ENCODE data around the gene HIBADH.

Gene HIBADH

DNA sequence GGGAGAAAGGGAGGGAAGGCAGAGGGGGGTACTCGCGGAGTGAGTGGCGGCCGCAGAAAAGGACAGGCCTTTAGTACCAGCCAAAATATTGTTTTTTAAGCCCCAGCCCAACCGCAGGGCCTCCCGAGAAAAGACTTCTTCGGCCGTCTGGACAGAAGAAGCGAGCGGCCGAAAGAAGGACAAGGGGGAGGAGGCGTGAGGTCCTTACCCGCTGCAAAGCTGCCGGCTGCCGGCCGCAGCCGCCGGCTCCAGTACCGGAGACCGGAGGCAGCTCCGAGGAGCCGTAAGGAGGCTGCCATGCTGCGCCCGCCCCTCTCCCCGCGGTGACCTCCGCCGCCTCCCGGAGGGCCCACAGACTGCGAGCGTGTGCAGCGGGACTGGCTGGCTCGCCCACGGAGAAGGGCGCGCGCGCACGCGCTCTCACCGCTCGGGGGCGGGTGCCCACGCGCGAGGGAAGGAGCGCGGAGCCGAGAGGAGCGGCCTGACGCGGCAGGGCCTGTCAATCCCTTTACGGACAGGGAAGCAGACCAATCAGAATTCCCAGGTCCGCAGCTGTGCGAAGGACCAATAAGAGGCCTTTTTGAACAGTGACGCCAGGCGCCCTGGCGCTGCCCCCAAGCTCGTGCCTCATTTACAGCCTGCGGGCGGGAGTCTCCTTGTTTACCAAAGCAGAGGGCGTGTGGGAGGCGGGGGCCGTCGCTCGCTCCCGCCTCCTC, at the start of gene HIBADH:
HIBADH (minus strand) TSS at position 394 of the 716 bp plus-strand sequence; CDS start at position 299, 95 bp downstream.
- H3K36me3 ChIP-seq (ENCODE audit: control insufficient read depth, insufficient read depth, low read length): no peaks in the 10 kb centered on the region
- peaks cover 6% of the 10 kb centered on the region for H3K4me1 ChIP-seq (ENCODE audit: control insufficient read depth, insufficient read depth, low read length)
- peak within 1 kb of the TSS; percentile 92 for H3K27ac ChIP-seq (ENCODE audit: low read depth, low read length)
- peak within 1 kb of the TSS; percentile 87 for H3K4me3 ChIP-seq (ENCODE audit: low read length)
- peak within 1 kb of the TSS; percentile 76 for H3K9ac ChIP-seq (ENCODE audit: low read length)
- no peaks in the 10 kb centered on the region for H3K27me3 ChIP-seq (ENCODE audit: control insufficient read depth, insufficient read depth, low read length)

DNA sequence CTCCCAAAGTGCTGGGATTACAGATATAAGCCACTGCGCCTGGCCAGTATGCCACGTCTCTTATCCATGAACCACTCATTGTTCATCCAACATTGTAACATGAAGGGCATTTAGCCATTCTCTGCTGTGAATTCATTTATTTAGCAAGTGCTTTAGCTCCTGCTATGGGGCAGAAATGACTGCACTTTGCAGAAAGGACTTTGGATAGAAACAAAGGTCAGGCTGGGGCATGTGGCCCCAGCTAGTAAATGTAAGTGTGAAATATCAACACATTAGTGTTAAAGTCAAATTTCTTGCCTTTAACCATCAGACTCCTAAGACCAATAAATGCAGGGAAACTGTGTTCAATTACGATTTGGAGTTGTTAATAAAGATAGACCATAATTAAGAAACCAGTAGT, 49.5 kb upstream of the HIBADH start:
- H3K36me3 ChIP-seq (ENCODE audit: control insufficient read depth, insufficient read depth, low read length): no peaks in the 10 kb centered on the region
- no peak overlapping the region for H3K27ac ChIP-seq (ENCODE audit: low read depth, low read length)
- H3K27me3 ChIP-seq (ENCODE audit: control insufficient read depth, insufficient read depth, low read length): no peaks in the 10 kb centered on the region
- no peak overlapping the region for H3K4me3 ChIP-seq (ENCODE audit: low read length)
- H3K4me1 ChIP-seq (ENCODE audit: control insufficient read depth, insufficient read depth, low read length): no peaks in the 10 kb centered on the region
- H3K9ac ChIP-seq (ENCODE audit: low read length): no peak overlapping the region

DNA sequence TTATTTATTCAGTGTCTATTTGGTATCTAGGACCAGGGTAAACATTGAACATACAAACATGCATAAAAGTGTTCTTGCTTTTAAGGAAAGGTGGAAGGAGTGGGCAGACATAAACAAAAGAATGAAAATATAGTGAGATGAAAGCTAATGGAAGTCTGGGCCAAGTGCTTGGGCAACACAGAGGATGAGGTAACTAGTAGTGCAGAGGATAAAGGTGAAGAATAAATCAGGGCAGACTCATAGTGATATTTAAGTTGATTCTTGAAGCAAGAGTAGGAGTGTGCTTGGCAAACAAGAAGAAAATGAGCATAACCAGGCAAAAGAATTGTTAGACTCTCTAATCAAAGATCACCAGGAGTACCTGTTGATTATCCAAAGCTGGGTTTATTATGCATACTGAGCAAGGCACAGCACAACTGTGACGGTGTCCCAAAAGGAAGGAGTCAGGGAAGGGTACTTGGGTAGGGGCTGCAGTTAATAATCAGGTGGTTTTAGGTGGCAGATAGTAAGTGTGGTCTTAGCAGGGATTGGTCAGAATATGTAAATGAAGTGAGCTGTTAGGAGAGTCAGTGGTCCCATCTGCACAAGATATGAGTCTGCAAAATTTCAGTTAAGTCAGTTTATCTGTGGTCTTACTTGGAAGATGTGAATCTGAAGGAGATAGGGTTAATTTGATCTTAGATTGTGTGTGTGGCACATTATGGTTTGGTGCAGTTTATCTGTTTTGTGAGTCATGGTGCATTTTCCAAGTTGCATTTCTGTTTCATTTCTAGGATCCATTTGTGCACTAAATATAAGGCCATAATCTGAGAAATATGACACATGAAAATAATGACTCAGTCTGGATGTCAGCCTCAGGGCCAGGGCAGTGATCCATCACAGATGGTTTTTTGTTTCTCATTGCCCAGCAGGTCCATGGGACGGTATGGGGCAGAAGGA, 46.7 kb upstream of the HIBADH start:
- H3K4me3 ChIP-seq (ENCODE audit: low read length): no peak overlapping the region
- no peaks in the 10 kb centered on the region for H3K4me1 ChIP-seq (ENCODE audit: control insufficient read depth, insufficient read depth, low read length)
- no peaks in the 10 kb centered on the region for H3K36me3 ChIP-seq (ENCODE audit: control insufficient read depth, insufficient read depth, low read length)
- no peak overlapping the region for H3K27ac ChIP-seq (ENCODE audit: low read depth, low read length)
- no peaks in the 10 kb centered on the region for H3K27me3 ChIP-seq (ENCODE audit: control insufficient read depth, insufficient read depth, low read length)
- no peak overlapping the region for H3K9ac ChIP-seq (ENCODE audit: low read length)

DNA sequence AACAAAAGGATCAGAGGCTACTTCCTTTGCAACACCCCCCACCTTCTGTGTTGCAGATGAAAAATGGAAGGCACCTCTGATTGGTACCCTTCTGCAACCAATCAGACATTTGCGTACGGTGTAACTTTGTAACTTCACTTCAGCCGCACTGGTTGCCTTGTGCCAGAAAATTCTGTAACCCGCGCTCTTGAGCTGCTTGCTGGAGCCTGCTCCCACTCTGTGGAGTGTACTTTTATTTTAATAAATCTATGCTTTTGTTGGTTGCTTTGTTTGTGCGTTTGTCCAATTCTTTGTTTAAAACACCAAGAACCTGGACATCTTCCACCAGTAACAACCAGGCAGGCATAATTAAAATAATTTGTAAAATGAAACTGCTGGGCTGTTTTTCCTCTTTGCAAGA, 45.8 kb upstream of the HIBADH start:
- H3K4me3 ChIP-seq (ENCODE audit: low read length): no peak overlapping the region
- H3K9ac ChIP-seq (ENCODE audit: low read length): no peak overlapping the region
- H3K27ac ChIP-seq (ENCODE audit: low read depth, low read length): no peak overlapping the region
- H3K36me3 ChIP-seq (ENCODE audit: control insufficient read depth, insufficient read depth, low read length): no peaks in the 10 kb centered on the region
- H3K4me1 ChIP-seq (ENCODE audit: control insufficient read depth, insufficient read depth, low read length): no peaks in the 10 kb centered on the region
- no peaks in the 10 kb centered on the region for H3K27me3 ChIP-seq (ENCODE audit: control insufficient read depth, insufficient read depth, low read length)

DNA sequence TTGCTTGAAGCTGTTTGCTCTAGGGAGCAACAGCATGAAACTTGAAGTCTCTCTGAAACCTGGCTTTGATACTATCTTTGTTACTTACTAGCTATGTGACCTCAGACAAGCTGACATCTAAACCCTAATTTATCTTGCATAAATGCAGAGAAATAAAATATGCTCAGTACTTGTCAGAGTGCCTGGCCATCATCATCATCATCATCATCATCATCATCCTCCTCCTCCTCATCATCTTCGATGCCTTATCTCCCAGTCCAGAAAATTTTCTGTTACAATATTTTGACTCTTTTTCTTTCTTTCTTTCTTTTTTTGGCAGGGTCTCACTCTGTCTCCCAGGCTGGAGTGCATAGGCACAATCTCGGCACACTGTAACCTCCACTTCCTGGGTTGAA, 42.5 kb upstream of the HIBADH start:
- H3K27me3 ChIP-seq (ENCODE audit: control insufficient read depth, insufficient read depth, low read length): no peaks in the 10 kb centered on the region
- no peak overlapping the region for H3K9ac ChIP-seq (ENCODE audit: low read length)
- no peak overlapping the region for H3K27ac ChIP-seq (ENCODE audit: low read depth, low read length)
- no peak overlapping the region for H3K4me3 ChIP-seq (ENCODE audit: low read length)
- H3K36me3 ChIP-seq (ENCODE audit: control insufficient read depth, insufficient read depth, low read length): no peaks in the 10 kb centered on the region
- no peaks in the 10 kb centered on the region for H3K4me1 ChIP-seq (ENCODE audit: control insufficient read depth, insufficient read depth, low read length)

DNA sequence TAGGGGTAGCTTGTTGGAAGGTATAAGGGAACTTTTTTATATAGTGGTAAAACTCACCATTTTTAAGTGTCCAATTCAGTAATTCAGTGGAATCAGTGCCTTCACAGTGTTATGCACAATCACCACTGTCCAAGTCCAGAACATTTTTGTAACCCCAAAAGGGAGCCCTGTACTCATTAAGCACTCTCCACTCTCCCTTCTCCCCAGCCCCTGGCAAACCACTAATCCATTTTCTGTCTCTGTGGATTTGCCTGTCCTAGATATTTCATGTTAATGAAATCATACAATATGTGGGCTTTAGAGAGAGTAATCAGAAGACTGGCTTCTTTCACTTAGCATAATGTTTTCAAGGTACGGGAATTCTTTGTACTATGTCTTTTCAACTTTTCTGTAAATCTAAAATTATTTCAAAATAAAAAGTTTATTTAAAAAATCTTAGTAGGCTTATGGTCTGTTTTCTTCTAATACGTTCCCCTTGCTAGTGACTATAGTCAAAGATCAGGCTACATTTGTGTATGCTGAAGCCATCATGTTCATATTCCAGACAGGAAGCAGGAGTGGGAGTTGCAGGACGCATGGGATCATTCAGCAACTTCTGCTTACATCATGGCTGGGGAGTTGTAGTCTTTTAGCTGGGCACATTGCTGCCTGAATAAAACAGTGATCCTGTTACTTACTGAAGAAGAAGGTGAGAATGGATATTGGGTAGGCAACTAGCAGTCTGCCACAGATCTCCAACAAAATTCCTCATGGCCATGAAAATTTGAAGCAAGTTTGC, 41.9 kb upstream of the HIBADH start:
- Histone ChIP-seq H3K4me3 (ENCODE audit: low read length) (no peak overlapping the region), H3K4me1 (ENCODE audit: control insufficient read depth, insufficient read depth, low read length) (no peaks in the 10 kb centered on the region), H3K9ac (ENCODE audit: low read length) (no peak overlapping the region), H3K36me3 (ENCODE audit: control insufficient read depth, insufficient read depth, low read length) (no peaks in the 10 kb centered on the region), H3K27ac (ENCODE audit: low read depth, low read length) (no peak overlapping the region), H3K27me3 (ENCODE audit: control insufficient read depth, insufficient read depth, low read length) (no peaks in the 10 kb centered on the region)

DNA sequence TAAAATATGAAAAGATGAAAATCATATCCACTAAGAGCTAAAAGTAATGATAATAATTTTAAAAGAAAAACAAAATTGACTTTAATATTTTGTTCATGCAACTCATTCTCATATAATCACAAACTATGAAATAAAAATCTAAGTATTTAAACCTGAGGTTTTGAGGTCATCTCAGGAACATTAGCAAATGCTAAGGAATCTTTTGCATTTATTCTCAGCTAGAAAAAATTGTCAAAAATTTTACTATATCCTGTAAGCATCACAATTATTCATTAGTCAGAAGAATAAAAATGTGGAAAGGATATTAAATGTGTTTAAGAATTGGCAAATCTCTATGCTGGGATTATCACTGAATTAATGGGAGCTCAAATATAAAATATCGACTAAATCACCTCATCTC, 40.5 kb upstream of the HIBADH start:
- no peak overlapping the region for H3K4me3 ChIP-seq (ENCODE audit: low read length)
- no peak overlapping the region for H3K9ac ChIP-seq (ENCODE audit: low read length)
- no peak overlapping the region for H3K27ac ChIP-seq (ENCODE audit: low read depth, low read length)
- H3K4me1 ChIP-seq (ENCODE audit: control insufficient read depth, insufficient read depth, low read length): no peaks in the 10 kb centered on the region
- no peaks in the 10 kb centered on the region for H3K36me3 ChIP-seq (ENCODE audit: control insufficient read depth, insufficient read depth, low read length)
- no peaks in the 10 kb centered on the region for H3K27me3 ChIP-seq (ENCODE audit: control insufficient read depth, insufficient read depth, low read length)

DNA sequence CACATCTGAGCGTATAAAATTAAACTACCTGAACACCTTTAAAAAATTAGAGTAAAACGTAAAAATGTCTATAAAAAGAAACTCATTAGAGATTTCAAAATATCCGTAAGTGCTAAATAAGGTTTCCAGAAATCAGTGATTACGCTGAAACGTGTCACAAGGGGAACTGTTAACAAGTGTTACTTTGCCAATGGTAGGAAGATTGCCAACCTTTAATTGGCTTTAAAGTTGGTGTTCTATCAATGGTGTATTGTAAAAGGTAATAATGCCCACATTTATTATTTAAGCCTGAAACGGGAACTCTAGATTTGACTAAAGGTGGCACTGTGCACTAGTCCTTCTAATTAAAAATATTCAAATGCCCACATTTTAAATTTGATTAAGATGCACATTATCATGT, 37.8 kb upstream of the HIBADH start:
- Histone ChIP-seq H3K9ac (ENCODE audit: low read length) (no peak overlapping the region), H3K4me1 (ENCODE audit: control insufficient read depth, insufficient read depth, low read length) (no peaks in the 10 kb centered on the region), H3K4me3 (ENCODE audit: low read length) (no peak overlapping the region), H3K36me3 (ENCODE audit: control insufficient read depth, insufficient read depth, low read length) (no peaks in the 10 kb centered on the region), H3K27ac (ENCODE audit: low read depth, low read length) (no peak overlapping the region), H3K27me3 (ENCODE audit: control insufficient read depth, insufficient read depth, low read length) (no peaks in the 10 kb centered on the region)

DNA sequence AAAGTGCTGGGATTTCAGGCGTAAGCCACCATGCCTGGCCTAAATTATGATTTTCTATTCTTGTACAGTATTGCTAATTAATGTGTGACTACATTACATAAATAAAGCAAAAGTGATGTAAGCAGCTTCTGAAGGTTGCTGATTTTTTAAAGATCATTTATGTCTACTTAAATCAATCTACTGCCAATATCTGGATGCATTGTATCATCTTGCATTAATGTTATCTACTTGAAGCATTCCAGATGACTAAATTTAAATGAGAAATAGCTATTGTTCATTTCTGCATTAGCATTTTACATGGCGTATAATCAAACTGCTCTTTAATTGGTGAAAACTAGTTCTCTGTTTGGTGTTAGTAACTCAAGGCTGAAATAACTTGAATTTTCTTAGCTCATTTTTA, 37.1 kb upstream of the HIBADH start:
- Histone ChIP-seq H3K36me3 (ENCODE audit: control insufficient read depth, insufficient read depth, low read length) (no peaks in the 10 kb centered on the region), H3K4me1 (ENCODE audit: control insufficient read depth, insufficient read depth, low read length) (no peaks in the 10 kb centered on the region), H3K27me3 (ENCODE audit: control insufficient read depth, insufficient read depth, low read length) (no peaks in the 10 kb centered on the region), H3K4me3 (ENCODE audit: low read length) (no peak overlapping the region), H3K9ac (ENCODE audit: low read length) (no peak overlapping the region), H3K27ac (ENCODE audit: low read depth, low read length) (no peak overlapping the region)

DNA sequence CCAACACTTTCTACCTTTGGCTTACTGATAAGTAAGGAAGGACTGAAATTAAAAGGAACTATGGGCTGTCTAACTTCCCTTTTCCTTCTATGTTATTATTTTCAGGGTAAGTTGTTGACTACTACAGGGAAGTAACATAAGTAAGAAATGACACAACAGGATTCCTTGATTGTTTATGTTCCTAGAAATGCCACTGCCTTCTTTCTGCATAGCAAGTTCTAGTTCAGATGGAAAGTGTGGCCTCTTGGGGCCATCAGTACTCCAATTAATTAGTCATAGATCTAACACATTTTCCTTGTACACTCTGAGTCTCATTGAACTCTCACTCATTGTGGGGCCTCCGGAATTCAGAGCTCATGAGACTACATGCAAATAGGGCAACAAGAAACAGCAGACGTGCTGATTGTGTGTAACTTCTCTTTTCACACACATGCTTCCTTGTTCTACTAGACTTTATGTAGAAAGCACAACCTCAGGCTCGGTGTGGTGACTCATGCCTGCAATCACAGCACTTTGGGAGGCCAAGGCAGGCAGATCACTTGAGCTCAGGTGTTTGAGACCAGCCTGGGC, 35.3 kb upstream of the HIBADH start:
- Histone ChIP-seq H3K27me3 (ENCODE audit: control insufficient read depth, insufficient read depth, low read length) (no peaks in the 10 kb centered on the region), H3K4me3 (ENCODE audit: low read length) (no peak overlapping the region), H3K4me1 (ENCODE audit: control insufficient read depth, insufficient read depth, low read length) (no peaks in the 10 kb centered on the region), H3K9ac (ENCODE audit: low read length) (no peak overlapping the region), H3K27ac (ENCODE audit: low read depth, low read length) (no peak overlapping the region), H3K36me3 (ENCODE audit: control insufficient read depth, insufficient read depth, low read length) (no peaks in the 10 kb centered on the region)

DNA sequence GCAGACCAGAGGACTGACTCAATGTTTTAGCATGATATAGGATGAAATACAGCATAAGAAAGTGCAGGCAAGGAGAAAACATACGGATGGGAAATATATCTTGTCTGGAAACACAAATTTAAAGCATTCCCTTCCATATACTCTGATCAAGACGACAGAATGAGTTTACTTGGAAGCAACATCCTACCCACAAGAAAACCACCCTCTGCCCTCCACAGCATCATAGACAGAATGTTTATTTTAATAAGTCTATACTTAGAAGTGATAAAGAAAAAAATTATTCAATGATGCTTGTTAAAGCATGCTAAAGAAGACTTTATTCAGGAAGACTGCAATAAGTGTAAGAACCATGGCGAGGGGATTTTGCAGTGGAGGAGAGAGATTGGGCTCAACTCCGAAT, 32.4 kb upstream of the HIBADH start:
- H3K27me3 ChIP-seq (ENCODE audit: control insufficient read depth, insufficient read depth, low read length): no peaks in the 10 kb centered on the region
- no peaks in the 10 kb centered on the region for H3K4me1 ChIP-seq (ENCODE audit: control insufficient read depth, insufficient read depth, low read length)
- no peak overlapping the region for H3K9ac ChIP-seq (ENCODE audit: low read length)
- no peak overlapping the region for H3K27ac ChIP-seq (ENCODE audit: low read depth, low read length)
- H3K4me3 ChIP-seq (ENCODE audit: low read length): no peak overlapping the region
- H3K36me3 ChIP-seq (ENCODE audit: control insufficient read depth, insufficient read depth, low read length): no peaks in the 10 kb centered on the region

DNA sequence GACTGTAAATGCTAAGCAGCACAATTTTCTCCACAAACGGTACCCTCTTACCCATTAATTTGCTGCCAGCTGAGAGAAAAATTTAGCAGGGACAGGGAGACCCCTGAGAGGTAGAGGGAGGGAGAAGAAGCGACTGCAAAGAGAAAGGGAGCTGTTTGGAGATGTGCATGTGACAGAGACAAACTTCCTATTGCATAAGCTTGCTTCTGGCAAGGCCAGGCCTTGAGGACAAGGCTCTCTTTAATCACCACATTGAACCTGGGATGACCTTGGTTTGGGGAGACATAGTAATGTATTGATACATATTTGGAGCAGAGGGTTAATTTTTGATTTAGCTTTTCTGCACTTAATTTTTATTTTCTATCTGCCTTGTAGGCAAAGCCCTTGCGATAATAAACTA, 31.1 kb upstream of the HIBADH start:
- Histone ChIP-seq H3K4me1 (ENCODE audit: control insufficient read depth, insufficient read depth, low read length) (no peaks in the 10 kb centered on the region), H3K9ac (ENCODE audit: low read length) (no peak overlapping the region), H3K27ac (ENCODE audit: low read depth, low read length) (no peak overlapping the region), H3K27me3 (ENCODE audit: control insufficient read depth, insufficient read depth, low read length) (no peaks in the 10 kb centered on the region), H3K36me3 (ENCODE audit: control insufficient read depth, insufficient read depth, low read length) (no peaks in the 10 kb centered on the region), H3K4me3 (ENCODE audit: low read length) (no peak overlapping the region)
